HG03108 (cell line): ENCODE results near the gene SLC25A21.
"Not testable (repeated sequence)": the region's sequence is repeated elsewhere in the genome, so short reads cannot be mapped to it uniquely, and the experiment has no call there.

Experiments
- ATAC-seq: cut with Tn5 transposase; IDR thresholded peaks from one replicate; pipeline ENCODE4 v1.9.1; 2021; ENCODE audit warnings: moderate library complexity; ENCODE audit not compliant: unreplicated experiment

SLC25A21 gene

GRCh38 chr14:36996133-36996856 lies 176.1 kb downstream of the SLC25A21 start:
- ATAC-seq, result no peak

- no peak for ATAC-seq
Observed at GRCh38 chr14:36989806-36990205, 182.6 kb downstream of the SLC25A21 start.

- ATAC-seq, result no peak
Observed at GRCh38 chr14:36988989-36989388, 183.4 kb downstream of the SLC25A21 start.

GRCh38 chr14:36988568-36988967 lies 183.8 kb downstream of the SLC25A21 start:
- no peak for ATAC-seq

GRCh38 chr14:36986407-36986806 lies 186.0 kb downstream of the SLC25A21 start:
- ATAC-seq, result no peak

GRCh38 chr14:36981832-36982529 lies 190.4 kb downstream of the SLC25A21 start:
- no peak for ATAC-seq

- not testable (repeated sequence) for ATAC-seq
Observed at GRCh38 chr14:36980413-36980812, 192.0 kb downstream of the SLC25A21 start.

- no peak for ATAC-seq
Observed at GRCh38 chr14:36979863-36980262, 192.5 kb downstream of the SLC25A21 start.

- ATAC-seq, result no peak
Observed at GRCh38 chr14:36976571-36977023, 195.8 kb downstream of the SLC25A21 start.

- ATAC-seq, result no peak
Observed at GRCh38 chr14:36975834-36976233, 196.6 kb downstream of the SLC25A21 start.

GRCh38 chr14:36974985-36975384 lies 197.4 kb downstream of the SLC25A21 start:
- no peak for ATAC-seq

GRCh38 chr14:36973806-36974442 lies 198.5 kb downstream of the SLC25A21 start:
- no peak for ATAC-seq

- ATAC-seq, result no peak
Observed at GRCh38 chr14:36971263-36971855, 201.0 kb downstream of the SLC25A21 start.

GRCh38 chr14:36967892-36968555 lies 204.4 kb downstream of the SLC25A21 start:
- ATAC-seq, result no peak

- no peak for ATAC-seq
Observed at GRCh38 chr14:36955967-36956366, 216.4 kb downstream of the SLC25A21 start.

GRCh38 chr14:36955376-36955775 lies 217.0 kb downstream of the SLC25A21 start:
- ATAC-seq, result no peak

- ATAC-seq, result no peak
Observed at GRCh38 chr14:36952689-36953088, 219.7 kb downstream of the SLC25A21 start.

GRCh38 chr14:36951380-36951911 lies 221.0 kb downstream of the SLC25A21 start:
- ATAC-seq, result no peak

- no peak for ATAC-seq
Observed at GRCh38 chr14:36950812-36951211, 221.6 kb downstream of the SLC25A21 start.

- no peak for ATAC-seq
Observed at GRCh38 chr14:36949371-36949770, 223.0 kb downstream of the SLC25A21 start.
